GM19452 (cell line): ENCODE measurements around the gene CCNL2.

Experiments used
- ATAC-seq: cut with Tn5 transposase; IDR thresholded peaks from one replicate; pipeline ENCODE4 v1.9.1; 2021; ENCODE audit not compliant: unreplicated experiment

CCNL2 gene

DNA sequence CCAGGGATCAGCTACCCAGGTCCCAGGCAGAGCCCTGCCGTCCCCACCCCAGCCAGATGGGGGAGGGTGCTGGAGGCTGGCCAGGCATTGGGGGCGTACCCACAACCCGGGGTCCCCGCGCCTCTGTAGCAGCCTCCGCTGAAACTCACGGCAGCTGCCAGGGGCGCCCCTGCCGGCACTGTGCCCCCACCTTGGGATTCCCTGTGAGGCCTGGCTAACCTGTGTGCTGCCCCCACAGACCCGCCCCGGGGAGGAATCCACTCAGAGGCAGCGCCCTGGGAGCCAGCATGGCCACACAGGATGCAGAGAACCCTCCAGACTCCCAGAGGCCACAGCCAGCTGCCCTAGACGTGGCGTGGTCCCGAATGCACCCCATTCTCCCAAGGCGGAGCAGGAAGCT is 53.8 kb downstream of the CCNL2 start:
- ATAC-seq, result no peak

DNA sequence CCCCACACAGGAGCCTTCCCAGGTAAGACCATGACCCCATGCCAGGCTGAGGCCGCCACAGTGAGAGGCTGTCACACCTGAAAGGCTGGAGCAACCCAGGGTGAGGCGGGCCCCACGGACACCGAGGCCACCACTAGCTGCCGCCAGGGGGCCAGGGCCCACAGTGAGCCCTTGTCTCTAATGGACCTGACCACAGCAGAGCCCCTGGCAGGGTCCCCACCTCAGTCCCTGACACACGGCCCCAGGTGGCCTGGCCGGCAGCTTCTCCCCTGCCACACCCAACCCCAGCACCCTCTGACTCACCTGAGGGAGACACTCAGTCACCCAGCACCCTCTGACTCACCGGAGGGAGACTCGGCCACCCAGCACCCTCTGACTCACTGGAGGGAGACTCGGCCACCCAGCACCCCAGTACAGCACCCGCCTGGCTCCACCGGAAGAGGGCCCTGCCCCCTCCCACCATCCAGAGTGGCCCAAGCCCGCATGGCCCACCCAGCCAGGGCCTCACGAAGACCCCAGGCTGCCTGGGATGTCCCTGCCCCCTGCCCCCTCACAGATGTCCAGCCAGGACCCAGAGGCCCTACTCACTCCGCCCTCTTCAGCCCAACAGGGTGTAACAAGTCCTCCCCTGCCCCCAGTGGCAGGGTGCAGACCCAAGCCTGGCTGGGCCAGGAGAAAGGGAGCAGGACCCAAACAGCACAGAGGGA is 54.3 kb downstream of the CCNL2 start:
- ATAC-seq, result no peak

- ATAC-seq, result no peak
Observed at GRCh38 chr1:1343811-1344421, 55.2 kb downstream of the CCNL2 start.

GRCh38 chr1:1342584-1343115 is 56.5 kb downstream of the CCNL2 start:
- no peak for ATAC-seq

- ATAC-seq, result no peak
Observed at GRCh38 chr1:1342061-1342562, 57.0 kb downstream of the CCNL2 start.

DNA sequence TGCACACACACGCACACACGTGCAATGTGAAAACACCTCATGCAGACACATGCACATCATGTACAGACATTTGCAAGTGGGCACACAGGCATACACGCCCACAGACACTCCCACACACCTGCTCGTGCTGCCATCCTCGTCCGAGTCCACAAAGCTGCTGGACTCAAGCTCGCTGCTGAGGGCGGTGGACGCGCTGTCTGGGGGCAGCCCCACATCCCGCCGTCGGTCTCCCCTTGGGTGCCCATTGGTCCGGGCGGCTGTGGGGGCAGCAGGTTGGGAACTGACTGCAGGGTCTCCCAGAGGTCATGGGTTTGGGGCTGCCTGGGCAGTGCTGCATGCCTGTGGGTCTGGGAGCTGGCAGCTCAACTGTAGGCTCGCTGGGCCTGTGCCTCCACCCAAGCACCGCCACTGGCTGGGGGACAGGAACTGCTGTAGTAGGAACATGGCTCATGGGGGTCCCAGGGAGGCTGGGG is 57.5 kb downstream of the CCNL2 start:
- no peak for ATAC-seq

DNA sequence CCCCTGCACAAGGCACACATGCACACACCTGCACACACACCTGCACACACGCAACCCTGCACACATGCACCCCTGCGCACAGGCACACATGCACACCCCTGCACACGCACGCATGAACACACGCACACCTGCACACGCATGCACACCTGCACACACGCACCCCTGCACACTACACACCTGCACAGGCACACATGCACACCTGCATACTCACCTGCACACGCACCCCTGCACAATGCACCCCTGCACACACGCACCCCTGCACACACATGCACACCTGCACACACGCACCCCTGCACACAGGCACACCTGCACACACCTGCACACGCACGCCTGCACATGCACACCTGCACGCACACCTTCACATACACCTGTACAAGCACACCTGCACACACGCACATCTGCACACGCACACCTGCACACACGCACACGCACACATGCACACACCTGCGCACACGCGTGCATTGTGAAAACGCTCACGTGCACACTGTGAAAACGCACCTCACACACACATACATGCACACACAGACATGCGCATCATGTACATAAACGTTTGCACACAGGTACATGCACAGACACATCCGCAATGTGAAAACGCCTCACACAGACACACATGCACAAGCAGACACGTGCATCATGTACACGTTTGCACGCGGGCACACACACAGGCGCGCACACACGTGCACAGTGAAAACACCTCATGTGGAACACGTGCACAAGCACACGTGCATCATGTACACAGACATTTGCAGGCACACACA is 58.2 kb downstream of the CCNL2 start:
- no peak for ATAC-seq

- no peak for ATAC-seq
Observed at GRCh38 chr1:1340185-1340584, 59.0 kb downstream of the CCNL2 start.

DNA sequence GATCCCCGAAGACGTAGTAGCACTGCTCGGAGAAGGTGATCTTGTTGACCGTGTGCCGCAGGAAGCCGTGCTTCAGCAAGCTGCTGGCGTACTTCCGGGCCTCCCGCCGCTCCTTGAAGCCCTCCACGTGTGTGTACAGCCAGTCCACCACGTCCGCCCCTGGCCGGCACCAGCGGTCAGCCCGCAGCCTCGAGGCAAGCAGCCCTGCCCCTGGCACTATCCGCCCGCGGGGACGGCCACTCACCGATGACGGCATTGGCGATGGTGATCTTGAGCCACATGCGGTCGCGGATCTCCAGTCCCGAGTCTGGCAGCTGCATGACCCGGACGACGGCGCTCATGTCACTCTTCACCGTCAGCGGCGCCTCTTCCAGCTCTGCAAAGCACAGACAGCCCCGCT is 60.9 kb downstream of the CCNL2 start:
- ATAC-seq, result no peak

- ATAC-seq, result no peak
Observed at GRCh38 chr1:1337793-1338147, 61.4 kb downstream of the CCNL2 start.

- ATAC-seq, result no peak
Observed at GRCh38 chr1:1336931-1337792, 62.0 kb downstream of the CCNL2 start.

DNA sequence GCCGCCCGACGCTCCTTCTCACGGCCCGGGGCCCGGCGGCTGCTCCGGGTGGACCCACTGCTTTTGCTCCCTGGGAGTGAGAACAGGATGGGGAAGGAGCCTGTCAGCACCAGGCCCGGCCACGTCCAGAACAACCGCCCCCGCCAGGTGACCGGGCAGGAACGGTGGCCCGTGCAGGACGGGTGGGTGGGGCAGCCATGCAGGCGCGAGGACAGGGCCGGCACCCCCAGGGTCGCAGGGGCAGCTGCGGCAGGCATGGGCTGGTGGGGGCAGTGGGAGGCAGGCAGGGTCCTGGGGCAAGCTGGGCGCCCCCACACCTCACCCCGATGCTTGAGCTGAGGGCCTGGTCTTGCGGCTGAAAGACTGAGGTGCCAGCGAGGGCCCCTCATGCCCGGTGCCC is 62.7 kb downstream of the CCNL2 start:
- no peak for ATAC-seq

DNA sequence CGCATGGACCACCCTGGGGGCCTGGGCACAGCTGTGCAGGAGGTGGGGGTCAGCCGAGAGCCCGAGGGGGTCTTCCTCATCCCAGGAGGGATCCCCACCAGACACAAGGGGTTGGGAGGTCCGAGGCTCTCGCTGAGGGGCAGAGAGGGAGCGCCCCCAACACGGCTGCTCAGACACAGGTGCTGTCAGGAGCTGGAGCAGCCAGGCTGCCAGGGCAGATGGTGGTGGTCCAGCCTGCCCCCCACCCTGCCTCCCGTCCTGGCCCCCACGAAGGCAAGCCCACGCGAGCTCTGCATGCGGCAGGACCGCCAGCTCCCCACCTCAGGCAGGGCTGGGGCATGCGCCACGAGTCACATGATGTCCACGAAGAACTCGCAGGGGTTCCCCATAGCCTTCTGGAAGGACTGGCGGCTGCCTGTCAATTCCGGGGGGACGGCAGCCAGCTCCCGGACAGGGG is 63.3 kb downstream of the CCNL2 start:
- ATAC-seq, result no peak
